Activated effector memory CD4-positive, alpha-beta T cell treated with anti-CD3 and anti-CD28 coated beads, Interleukin-2, amount 50 U/mL, for 16 hours (primary cell): ENCODE results near the gene PODXL2.

ENCODE experiments used
- DNase-seq: peaks from one replicate; pipeline ENCODE4 v3.0.0-alpha.2; 2020

Gene PODXL2

DNA sequence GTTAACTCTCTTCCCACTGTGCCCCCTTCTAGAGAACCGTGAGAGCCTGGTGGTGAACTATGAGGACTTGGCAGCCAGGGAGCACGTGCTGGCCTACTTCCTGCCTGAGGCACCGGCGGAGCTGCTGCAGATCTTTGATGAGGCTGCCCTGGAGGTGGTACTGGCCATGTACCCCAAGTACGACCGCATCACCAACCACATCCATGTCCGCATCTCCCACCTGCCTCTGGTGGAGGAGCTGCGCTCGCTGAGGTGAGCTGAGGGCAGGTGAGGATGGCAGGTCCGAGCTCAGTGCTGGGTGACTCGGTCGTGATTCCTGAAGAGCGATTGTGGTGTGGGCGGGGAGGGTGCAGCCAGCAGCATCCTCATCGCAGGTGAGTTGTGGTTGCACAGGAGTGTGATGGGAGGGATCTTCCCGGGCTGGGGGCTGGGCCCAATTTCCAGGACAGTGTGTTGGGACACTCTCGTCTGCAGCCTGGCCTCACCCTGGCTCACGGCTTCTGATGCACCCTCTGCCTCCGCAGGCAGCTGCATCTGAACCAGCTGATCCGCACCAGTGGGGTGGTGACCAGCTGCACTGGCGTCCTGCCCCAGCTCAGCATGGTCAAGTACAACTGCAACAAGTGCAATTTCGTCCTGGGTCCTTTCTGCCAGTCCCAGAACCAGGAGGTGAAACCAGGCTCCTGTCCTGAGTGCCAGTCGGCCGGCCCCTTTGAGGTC is 22.7 kb upstream of the PODXL2 start:
- no peak for DNase-seq

DNA sequence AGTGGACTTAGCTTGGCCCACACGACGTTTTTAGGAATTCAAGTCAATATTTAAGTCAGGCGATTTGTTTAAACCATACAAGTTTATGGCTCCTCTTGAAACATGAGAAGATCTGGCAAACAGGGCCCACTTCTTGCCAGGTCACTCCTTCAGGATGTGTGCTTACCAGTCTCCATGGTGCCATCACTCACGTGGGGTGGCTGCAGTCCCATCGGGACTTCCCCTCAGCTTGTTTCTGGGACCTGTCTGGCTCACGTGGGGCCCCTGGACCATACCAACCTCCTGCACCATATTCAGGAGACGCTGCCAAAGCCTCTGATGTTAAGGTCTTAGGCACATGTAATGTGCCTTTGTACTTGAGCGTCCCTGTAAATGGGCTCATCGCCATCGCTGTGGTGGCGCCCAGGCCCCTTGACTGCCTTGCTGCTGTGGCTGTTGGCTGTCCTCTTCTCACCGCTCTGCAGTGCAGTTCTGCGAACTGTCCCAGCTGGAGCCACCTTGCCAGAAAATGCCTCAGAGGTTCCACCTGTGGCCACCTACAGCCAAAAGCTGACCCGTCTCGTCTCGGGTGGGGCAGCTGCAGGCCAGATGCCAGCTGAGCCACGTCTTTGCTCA is 21.9 kb upstream of the PODXL2 start:
- no peak for DNase-seq

DNA sequence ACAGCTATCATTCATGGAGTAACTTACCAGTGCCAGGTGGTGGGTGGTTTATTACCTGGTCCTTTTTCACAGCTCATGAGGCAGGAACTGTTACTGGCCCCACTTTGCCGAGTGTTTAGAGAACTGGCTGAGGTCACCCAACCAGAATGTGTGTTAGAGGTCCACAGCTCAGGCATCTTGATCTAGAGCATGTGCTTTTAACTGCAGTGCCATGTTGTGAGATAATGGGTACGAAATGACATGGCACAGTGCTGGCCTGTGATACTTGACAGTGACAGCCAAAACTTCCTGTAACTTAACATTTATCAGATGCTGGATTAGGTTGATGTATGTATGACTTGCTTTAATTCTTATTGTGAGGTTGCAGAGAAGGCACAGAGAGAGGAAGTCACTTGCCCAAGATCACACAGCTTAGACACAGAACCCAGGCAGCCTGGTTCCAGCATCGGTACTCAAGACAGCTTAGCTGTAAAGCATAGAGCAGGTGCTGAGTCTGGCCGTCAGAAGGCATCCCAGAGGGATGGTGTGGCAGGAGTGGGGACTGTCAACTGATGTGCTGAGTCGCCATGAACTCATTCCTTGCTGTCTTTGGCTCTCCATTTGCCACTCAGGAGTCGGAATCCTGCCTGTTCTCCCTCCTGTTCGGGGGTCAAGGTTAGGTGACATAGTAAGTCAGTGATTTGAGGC is 21.2 kb upstream of the PODXL2 start:
- no peak for DNase-seq

DNA sequence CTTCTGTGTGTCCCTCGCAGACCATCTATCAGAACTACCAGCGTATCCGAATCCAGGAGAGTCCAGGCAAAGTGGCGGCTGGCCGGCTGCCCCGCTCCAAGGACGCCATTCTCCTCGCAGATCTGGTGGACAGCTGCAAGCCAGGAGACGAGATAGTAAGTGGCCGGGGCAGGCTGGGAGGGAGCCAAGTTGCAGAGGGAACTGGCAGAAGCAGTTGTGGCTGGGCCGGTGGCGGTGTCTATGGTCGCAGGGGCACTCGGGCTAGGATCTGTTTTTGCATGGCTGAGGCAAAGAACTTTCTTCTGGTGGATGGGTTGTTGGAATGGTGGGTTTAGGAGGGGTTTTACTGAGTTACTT is 20.6 kb upstream of the PODXL2 start:
- no peak for DNase-seq

DNA sequence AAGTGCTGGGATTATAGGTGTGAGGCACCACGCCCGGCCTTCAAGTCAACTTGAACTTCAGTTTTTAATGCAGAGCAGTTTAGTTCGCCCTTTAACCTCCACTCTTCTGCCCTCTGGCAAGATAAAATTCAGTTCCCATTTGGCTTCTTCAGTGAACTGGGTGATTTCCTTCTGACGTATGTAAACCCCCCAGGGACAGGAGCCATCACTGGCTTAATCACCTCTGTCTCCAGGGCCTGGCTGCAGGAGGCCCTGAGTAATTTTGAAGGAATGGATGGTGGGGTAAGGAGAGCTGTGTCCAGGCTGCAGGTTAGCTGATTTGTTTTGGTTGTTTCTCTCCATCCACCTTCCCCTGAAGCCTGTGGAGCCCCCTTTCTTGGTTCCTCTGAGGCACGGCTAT is 18.9 kb upstream of the PODXL2 start:
- no peak for DNase-seq

DNA sequence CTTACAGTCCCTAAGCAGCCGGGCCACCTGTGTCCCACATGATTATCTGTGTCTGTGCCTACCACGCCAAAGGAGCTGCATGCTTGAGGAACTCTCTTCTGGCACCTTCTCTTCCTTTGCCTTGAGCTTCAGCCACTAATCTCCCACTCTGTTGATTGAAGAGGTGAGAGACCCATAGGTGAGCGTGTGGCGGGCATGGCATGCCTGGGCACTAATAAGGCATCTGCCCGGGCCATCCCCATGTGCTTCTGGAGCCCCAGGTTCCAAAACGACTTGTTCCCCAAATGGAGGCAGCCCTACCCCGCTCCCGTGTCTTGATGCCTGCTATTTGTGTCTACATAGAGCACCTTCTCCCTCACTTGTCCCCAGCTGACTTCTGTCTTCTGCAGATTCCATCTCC is 17.7 kb upstream of the PODXL2 start:
- no peak for DNase-seq

DNA sequence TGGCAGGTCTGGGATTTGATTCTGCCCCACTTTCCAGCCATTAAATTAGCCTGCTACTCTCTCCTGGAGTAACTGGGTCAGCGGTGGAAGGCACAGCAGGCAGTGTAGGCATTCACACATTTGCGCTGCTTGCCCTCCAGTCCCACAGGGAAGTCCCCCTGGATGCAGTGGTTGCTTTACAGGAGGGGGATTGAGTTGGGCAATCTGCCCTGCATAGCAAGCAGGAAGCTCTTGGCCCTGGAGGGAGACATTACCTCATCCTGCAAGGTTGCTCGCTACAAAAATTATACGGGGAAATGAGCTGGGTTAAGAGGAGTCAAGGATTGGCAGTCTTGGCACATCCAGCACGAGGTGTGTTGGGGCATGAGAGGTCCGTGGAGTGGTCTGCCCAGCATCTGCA is 16.0 kb upstream of the PODXL2 start:
- DNase-seq: no peak

DNA sequence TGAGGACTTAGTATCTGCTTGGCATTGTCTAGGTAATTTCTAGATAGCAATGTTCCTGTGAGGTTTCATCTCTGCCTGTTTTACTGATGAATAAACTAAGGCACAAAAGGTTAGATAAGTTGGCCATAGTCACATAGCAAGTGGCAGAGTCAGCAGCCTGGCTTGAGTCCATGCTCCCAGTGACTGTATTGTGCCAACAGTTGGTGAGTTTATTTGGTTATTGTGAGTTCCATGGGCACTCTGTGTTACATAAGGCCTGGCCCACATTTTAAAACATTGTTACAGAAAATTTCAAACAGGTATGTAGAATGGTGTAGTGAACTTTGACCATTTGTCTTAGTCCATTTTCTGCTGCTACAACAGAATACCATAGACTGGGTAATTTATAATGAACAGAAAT is 15.6 kb upstream of the PODXL2 start:
- no peak for DNase-seq

DNA sequence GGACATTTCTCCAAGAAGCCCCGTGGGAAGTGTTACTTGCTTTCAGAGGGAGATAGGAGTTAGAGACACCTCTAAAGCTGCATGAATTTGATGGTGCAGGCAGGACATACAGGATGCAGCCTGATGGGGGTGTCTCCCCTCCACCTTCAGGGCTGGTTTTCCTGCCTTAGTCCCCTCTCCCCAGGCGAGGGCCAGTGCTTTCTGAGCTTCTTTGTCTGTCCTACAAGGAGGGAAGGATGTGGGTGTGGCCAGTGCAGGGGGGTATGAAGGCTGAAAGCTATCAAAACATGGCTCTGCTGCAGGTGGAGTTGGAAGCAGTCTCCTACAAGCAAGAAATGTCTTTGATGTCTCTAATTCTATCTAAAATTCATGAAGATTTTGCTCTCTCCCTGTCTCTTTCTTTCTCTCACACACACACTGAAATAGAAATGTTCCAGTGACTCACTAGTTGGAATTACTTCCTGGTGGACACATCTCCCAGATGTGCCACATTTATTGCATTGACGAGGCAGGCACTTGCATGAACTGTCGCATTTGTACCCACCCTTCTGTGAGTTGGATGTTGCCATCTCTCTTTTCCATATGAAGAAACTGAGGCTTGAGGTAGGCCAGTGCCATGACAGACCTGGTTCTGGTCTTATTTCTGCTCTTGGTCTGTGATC is 13.9 kb upstream of the PODXL2 start:
- no peak for DNase-seq

DNA sequence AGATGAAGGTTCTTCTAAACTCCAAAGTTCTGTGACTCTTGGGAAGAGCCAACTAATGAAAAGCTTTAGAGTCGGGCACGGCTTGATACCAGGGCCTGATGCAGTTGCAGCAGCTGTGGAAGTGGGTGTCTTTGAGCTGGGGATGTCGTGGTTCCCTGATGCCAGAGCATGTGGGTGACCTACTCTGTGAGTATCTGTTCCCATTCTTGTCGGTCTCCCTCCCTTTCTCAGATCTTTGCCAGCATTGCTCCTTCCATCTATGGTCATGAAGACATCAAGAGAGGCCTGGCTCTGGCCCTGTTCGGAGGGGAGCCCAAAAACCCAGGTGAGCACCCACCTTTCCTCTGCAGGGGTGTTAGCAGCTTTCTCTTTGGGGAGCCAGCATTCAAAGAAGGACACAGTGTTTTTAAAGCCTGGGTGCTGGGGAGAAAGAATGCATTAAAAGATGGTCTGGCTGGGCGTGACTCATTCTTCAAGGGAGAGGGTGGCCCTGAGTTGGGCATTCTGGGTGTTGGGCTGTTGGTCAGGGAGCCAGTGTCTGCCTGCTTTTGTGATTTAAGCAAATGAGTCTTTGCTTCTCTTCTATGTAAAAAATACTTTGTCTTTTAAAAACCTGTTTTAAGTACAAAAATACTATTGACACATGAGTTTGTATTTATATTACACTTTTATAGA is 13.2 kb upstream of the PODXL2 start:
- no peak for DNase-seq

DNA sequence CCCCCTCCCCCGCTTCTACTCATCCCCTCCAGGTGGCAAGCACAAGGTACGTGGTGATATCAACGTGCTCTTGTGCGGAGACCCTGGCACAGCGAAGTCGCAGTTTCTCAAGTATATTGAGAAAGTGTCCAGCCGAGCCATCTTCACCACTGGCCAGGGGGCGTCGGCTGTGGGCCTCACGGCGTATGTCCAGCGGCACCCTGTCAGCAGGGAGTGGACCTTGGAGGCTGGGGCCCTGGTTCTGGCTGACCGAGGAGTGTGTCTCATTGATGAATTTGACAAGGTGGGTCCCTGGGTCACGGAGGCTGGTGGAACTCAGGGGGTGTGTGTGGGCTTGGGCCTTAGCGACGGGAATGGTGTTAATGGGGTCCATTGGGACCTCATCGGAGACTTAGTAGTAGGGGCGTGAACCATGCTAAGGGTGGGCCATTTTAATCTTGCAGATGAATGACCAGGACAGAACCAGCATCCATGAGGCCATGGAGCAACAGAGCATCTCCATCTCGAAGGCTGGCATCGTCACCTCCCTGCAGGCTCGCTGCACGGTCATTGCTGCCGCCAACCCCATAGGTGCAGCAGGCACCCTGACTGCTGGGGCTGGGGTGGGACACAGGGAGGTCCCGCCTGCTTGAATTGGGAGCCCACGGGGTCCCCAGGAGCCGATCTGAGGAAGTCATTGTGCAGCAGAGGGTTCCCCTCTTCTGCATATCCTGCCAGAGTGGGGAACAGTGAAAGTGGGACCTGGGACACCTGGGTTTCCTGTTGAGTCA is 12.0 kb upstream of the PODXL2 start:
- no peak for DNase-seq

DNA sequence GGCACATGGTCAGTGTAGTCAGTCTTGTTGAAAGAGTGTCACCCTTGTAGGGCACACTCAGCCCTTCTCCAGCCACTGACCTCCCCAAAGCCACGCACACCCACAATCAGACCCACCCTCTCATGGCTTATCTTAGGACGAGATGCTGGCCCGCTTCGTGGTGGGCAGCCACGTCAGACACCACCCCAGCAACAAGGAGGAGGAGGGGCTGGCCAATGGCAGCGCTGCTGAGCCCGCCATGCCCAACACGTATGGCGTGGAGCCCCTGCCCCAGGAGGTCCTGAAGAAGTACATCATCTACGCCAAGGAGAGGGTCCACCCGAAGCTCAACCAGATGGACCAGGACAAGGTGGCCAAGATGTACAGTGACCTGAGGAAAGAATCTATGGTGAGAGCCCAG is 10.1 kb upstream of the PODXL2 start:
- no peak for DNase-seq

DNA sequence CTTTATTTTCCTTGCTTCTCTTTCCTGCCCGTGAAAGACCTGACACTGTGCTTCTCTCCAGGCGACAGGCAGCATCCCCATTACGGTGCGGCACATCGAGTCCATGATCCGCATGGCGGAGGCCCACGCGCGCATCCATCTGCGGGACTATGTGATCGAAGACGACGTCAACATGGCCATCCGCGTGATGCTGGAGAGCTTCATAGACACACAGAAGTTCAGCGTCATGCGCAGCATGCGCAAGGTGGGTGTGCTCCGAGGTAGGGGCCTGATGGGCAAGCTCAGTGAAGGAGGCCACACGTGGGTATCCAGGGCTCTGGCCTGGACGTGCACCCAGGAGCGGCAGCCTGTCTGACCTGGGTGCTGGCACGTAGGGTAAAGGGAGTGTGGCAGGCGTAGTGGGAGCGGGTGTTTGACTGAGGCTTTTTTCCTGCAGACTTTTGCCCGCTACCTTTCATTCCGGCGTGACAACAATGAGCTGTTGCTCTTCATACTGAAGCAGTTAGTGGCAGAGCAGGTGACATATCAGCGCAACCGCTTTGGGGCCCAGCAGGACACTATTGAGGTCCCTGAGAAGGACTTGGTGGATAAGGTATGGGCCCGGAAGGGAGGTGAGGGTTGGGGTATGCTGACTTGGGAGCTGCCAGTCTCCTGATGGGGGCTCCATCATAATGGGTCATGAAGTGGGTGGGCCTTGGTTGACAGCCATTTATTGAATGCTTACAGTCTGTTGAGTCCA is 8.2 kb upstream of the PODXL2 start:
- peak; percentile 44 for DNase-seq

DNA sequence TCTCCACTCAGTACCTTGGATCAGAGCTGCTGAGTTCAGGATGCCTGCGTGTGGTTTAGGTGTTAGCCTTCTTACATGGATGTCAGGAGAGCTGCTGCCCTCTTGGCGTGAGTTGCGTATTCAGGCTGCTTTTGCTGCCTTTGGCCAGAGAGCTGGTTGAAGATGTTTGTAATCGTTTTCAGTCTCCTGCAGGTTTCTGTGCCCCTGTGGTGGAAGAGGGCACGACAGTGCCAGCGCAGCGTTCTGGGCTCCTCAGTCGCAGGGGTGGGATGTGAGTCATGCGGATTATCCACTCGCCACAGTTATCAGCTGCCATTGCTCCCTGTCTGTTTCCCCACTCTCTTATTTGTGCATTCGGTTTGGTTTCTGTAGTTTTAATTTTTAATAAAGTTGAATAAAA is 7.0 kb upstream of the PODXL2 start:
- no peak for DNase-seq

DNA sequence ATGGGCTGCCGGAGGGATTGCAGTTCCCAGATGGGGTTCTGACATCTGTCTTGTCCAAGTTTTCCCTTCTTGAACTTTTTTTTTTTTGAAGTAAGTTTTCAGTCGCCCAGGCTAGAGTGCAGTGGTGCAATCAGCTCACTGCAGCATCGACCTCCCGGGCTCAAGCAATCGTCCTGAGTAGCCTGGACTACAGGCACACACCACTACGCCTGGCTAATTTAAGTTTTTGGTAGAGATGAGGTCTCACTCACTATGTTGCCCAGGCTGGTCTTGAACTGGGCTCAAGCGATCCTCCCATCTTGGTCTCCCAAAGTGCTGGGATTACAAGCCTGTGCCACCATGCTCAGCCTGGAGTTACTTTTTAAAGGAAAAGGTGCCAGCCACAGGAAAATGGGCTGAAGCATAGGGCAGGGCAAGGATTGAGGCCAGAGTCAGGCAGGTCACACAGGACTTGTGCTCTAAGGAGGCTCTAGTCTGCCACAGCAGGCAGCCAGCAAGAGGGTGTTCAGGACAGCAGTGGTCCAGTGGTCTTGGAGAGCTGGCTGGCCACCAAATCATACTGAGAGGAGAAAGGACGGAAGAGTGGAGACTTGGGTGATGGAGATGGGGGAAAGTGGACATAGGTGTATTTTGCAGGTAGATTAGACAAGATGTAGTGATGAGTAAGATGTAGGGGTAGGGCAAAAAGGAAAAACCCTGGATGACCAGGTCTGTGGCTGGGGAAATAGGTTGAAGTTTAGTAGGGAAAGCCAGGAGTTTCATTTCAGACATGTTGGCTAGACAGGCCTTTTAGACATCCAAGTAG is 6.0 kb upstream of the PODXL2 start:
- no peak for DNase-seq

DNA sequence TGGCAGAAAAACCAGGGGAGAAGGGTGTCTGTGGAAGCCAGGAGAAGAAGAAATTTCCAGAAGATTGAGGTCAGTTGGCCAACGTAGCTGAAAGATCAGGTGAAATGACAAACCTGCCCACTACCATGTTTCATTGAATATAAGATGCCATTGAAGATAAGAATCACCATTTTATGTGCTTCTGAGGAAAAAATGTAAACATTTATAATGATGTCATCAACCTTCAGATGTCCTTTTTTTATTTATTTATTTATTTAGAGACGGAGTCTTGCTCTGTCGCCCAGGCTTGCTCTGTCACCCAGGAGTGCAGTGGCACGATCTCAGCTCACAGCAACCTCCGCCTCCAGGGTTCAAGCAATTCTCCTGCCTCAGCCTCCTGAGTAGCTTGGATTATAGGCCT is 4.9 kb upstream of the PODXL2 start:
- no peak for DNase-seq

DNA sequence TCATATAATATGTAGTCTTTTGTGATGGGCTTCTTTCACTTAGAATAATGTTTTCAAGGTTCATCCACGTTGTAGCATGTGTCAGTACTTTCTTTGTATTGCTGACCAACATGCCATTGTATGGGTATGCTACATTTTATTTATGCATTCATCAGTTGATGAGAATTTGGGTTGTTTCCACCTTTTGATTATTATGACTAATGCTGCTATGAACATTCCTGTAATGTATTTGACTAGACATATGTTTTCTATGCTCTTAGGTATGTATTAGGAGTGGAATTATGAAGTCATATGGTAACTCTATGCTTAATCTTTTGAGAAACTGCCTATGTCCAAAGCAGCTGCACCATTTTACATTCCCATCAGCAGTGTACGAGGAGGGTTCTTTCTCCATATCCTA is 3.2 kb upstream of the PODXL2 start:
- no peak for DNase-seq

DNA sequence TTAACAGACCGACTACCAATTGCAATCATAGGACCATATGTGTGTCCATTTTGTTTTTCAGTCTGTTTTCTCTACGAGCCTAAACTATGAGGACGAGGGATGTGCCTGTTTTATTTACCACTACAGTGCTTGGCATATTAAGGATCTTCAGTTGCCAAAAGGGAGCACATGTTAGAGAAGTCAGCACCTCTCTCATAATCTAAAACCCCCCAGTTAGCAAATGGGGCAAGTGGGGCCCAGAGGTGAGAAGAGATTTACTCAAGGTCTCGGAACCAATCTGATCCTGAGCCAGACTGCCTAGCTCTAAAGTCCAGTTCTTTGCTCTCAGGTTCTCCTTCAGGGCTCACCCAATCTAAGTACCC is 578 bp upstream of the PODXL2 start:
- DNase-seq: no peak

DNA sequence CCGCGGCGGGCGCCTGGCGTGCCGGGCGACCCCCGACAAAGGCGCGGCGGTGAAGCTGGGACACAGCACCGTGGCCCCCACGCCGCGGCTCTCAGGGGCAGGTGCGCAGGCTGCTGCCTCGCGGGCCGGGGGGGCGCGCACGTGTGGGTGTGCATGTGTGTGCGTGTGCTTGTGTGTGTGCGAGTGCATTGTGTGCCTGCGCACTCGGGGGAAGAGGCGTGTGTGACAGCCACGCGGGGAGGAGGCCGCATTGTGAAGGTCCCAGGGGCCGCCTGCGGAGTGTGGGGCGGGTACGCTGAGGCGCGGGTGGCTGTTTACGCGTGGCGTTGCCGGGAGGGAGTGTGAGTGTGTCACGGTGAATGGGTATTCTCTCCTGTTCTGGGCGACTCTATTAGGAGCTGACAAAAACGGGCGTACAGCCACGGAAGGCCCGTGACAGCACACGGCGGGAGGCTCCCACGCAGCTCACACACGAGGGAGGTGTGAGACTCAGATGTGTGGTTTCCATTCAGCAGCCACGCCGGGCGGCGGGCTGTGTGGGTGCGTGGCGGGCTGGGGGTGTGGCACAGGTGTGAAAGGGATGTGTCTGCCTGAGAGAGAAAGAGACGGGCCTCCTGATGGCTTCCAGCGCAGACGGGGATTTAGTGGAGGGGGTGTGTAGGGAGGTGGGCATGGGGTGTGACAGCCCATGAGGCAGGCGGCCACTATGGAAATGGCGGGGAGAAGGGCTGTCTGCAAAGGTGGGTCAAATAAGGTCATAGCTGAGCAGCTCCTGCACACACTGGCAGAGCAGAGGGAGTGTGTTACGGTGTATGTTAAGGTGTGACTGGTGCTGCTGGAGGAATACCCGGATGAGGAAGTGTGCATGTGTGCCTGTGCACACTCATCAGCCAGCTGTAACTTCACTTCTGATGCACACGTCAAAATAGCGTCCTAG is 750 bp downstream of the PODXL2 start:
- peak; percentile 83 for DNase-seq
